Endothelial cell of umbilical vein (primary cell): ENCODE results near the gene PLEKHA5.

ENCODE experiments used
- CTCF ChIP-seq, 2 donors: IDR thresholded peaks; 1 replicate in 1 of 2; 2 replicates in 1 of 2; pipeline ENCODE4 v1.5.1; 2011; ENCODE audit warnings: low read length in 2 of 2, mild to moderate bottlenecking in 2 of 2, moderate library complexity in 2 of 2, control low read depth in 1 of 2, inconsistent platforms in 1 of 2, low read depth in 1 of 2; ENCODE audit not compliant: insufficient read depth in 1 of 2; ENCODE audit errors: extremely low read depth in 1 of 2
- EZH2 ChIP-seq: IDR thresholded peaks from 2 replicates; pipeline ENCODE4 v1.6.1; 2012; ENCODE audit warnings: borderline replicate concordance, low read depth, mild to moderate bottlenecking, moderate library complexity, low read length, inconsistent platforms; ENCODE audit not compliant: severe bottlenecking
- FOS ChIP-seq: IDR thresholded peaks from 2 replicates; pipeline ENCODE4 v1.6.1; 2011; ENCODE audit warnings: mild to moderate bottlenecking, low read length, moderate library complexity, borderline replicate concordance; ENCODE audit not compliant: insufficient read depth
- MAX ChIP-seq: IDR thresholded peaks from 2 replicates; pipeline ENCODE4 v1.6.1; 2011; ENCODE audit not compliant: insufficient read depth, insufficient read length
- MYC ChIP-seq: IDR thresholded peaks from one replicate; pipeline ENCODE4 v1.6.1; 2011; ENCODE audit warnings: mild to moderate bottlenecking, low read depth, low read length
- POLR2A ChIP-seq: IDR thresholded peaks from 2 replicates; pipeline ENCODE4 v1.6.1; 2012; ENCODE audit warnings: low read depth, mild to moderate bottlenecking, control low read depth, low read length
- POLR2AphosphoS5 ChIP-seq: IDR thresholded peaks from 2 replicates; pipeline ENCODE4 v1.6.1; 2012; ENCODE audit warnings: low read depth, mild to moderate bottlenecking, control low read depth, low read length, moderate library complexity; ENCODE audit not compliant: insufficient read depth

- TF ChIP-seq CTCF (IDR thresholded peaks at IDR 0.05; ENCODE audit: extremely low read depth in 1 of 2, insufficient read depth in 1 of 2, low read depth in 1 of 2, low read length in 2 of 2), result no peak
- no peak for TF ChIP-seq POLR2AphosphoS5
- TF ChIP-seq POLR2A, result no peak
- no peak for TF ChIP-seq MAX
- TF ChIP-seq EZH2, result no peak
- no peak for TF ChIP-seq FOS
- no peak for TF ChIP-seq MYC
These were observed 93.0 kb downstream of the PLEKHA5 start for GRCh38 chr12:19222558-19222957.
